KG1 (cell line): ENCODE measurements around the gene SIM2.
"Not testable (repeated sequence)": the region's sequence is repeated elsewhere in the genome, so short reads cannot be mapped to it uniquely, and the experiment has no call there.

Source experiments
- DNase-seq: peaks from one replicate; lab custom pipeline; 2025; lab: John Stamatoyannopoulos, UW

Gene SIM2

DNA sequence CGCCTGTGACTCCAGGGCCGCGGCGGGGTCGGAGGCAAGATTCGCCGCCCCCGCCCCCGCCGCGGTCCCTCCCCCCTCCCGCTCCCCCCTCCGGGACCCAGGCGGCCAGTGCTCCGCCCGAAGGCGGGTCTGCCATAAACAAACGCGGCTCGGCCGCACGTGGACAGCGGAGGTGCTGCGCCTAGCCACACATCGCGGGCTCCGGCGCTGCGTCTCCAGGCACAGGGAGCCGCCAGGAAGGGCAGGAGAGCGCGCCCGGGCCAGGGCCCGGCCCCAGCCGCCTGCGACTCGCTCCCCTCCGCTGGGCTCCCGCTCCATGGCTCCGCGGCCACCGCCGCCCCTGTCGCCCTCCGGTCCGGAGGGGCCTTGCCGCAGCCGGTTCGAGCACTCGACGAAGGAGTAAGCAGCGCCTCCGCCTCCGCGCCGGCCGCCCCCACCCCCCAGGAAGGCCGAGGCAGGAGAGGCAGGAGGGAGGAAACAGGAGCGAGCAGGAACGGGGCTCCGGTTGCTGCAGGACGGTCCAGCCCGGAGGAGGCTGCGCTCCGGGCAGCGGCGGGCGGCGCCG is at the start of gene SIM2:
TSS of gene SIM2 (plus strand) at position 135 of the 565 bp plus-strand sequence. CDS start 632 bp downstream, outside the sequence.
- DNase-seq: no peak

DNA sequence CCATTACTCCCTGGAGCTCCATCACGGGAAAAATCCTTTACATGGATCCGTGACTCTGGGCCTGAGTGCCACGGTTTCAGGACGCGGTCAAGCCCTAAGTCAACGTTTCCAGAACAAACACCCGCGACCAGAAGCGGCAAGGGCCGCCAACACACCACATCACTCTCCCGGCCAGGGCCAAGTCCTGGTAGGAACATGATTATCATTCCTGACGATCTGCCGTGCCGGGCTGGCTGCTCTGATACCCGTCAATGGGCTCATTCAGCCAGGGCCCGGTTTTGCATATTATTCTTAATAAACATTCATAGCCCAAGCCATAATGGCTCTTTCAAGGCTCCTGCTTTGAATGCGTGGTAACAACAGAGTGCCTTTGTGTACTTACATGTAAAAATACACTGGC is 44.6 kb upstream of the SIM2 start:
- DNase-seq: no peak

- no peak for DNase-seq
These were observed 44.1 kb upstream of the SIM2 start for GRCh38 chr21:36654796-36655325.

- no peak for DNase-seq
These were observed 42.8 kb upstream of the SIM2 start for GRCh38 chr21:36656138-36656537.

GRCh38 chr21:36657290-36657689 is 41.6 kb upstream of the SIM2 start:
- DNase-seq: not testable (repeated sequence)

DNA sequence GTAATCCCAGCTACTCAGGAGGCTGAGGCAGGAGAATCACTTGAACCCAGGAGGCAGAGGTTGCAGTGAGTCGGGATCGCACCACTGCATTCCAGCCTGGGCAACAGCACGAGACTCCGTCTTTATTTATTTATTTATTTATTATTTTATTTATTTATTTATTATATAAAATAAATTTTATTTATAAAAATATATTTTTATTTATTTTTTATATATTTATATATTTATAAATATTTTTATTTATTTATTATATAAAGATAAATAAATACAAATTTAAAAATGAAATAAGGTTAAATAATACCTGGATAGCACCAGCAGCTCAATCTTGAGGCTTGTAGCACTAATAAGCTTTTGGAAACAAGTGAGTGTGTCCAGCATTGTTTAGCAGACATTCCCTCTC is 40.9 kb upstream of the SIM2 start:
- DNase-seq: no peak

DNA sequence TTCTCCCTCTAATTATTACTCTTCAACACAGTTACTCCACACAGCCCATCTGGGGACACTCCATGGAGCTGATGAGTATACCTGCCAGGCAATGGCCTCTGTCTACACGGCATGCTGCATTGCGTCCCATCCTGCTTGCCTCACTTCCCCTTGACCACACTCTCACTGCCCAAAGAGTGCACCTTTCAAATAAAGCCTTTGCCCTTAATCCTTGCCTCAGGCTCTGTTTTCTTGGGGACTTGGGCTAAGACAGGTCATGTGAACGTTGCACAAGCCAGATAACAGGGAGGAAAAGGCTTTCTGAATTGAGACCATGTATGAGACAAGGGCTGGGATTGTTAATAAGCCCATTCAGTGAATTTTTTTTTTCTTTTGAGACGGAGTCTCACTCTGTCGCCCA is 40.0 kb upstream of the SIM2 start:
- no peak for DNase-seq

DNA sequence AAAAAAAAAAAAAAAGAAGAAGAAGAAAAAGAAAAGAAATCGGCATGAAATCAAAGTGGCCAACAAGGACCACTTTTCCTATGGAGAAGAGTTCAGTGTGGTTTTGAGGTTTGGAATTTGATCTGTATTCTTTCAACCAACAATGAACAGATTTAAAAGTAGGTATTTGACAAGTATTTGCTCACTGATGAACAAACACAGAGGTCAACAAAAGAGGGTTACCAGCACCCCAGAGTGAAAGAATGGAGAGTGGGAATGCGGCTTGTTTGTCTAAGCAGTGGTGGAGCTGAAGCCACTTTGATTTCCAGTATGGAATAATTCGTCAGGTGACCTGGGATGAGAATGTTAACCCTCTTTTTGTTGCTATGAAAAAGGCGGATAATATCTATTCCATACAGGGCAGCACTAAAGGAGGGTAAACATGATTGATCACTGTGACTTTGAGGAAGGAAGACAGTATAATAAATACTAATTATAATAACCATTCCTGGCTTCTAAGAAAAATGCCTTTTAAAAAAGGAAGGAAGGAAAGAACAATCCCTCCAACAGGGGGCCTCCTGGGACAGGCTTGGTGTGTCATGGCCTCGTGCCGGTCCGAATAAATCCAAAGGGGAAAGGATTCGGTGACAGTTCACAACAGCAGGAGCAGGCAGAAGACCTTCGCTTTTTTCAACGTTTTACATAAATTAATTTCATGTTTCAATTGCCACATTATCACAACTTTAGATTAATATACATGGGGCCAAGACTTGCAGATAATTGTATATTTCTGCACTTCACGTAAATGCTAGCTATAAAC is 37.2 kb upstream of the SIM2 start:
- DNase-seq: no peak

- DNase-seq: no peak
These were observed 35.7 kb upstream of the SIM2 start for GRCh38 chr21:36663033-36663855.

DNA sequence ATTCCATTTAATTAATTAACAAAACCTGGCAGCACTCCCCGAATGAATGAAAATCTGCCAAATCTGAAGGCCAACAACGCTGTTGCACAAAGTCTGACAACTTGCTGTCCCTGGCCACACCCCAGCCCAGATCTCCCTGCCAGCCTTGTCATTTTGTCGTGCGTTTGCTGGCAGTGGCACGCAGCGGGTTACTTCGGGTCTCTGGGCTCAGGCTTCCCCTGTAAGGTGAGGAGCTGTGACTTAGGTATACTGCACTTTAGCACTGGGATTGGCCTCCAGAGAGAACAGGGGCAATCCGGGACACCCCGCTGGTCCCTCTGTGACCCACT is 34.3 kb upstream of the SIM2 start:
- no peak for DNase-seq

GRCh38 chr21:36665806-36666205 is 33.1 kb upstream of the SIM2 start:
- no peak for DNase-seq

DNA sequence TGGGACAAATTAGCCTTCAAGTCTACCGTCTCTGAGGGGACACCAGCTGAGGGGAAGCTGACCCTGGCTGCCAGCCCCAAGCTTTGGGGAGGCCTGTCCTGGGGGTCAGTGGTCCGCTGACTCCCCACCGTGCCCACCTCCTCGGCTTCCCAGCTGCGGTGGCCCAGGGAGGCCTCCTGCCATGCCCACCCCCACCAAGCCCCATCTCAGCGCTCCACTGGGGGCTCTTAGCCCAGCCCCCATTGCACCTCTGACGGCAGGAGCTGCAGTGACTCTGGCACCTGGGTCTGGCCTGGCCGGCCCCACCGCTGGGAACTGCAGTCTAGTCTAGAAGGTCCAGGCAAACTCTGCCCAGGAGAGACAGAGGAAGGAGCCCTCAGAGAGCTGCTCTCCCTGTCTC is 30.2 kb upstream of the SIM2 start:
- no peak for DNase-seq

DNA sequence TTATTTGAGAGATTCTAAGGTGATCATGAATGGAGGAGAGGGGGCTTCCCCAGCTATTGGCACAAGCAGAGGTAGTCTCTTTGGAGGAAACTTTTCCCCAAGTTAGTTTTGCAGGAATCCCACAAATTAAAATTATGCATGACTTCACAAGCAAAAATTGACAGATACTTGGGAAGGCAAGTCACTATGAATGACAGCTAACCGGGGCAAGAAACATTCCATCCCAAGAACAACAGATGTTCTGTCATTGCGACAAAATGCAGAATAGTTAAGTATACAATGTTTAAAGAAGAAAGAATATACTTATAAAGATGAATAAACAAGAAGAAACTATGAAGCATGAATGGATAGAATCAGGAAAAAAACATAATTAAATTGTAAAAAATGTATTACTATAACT is 27.1 kb upstream of the SIM2 start:
- DNase-seq: no peak

DNA sequence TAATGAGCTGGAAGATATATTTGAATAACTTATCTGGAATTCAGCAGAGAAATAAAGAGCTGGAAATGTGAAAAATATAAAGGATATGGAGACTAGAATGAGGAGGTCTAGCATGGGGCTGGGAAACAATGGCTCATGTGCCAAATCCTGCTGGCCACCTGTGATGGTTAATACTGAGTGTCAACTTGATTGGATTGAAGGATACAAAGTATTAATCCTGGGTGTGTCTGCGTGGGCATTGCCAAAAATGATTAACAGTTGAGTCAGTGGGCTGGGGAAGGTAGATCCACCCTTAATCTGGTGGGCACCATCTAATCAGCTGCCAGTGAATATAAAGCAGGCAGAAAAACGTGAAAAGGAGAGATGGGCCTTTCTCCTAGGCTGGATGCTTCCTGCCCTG is 26.6 kb upstream of the SIM2 start:
- DNase-seq: not testable (repeated sequence)

GRCh38 chr21:36672737-36673136 is 26.2 kb upstream of the SIM2 start:
- DNase-seq: no peak

DNA sequence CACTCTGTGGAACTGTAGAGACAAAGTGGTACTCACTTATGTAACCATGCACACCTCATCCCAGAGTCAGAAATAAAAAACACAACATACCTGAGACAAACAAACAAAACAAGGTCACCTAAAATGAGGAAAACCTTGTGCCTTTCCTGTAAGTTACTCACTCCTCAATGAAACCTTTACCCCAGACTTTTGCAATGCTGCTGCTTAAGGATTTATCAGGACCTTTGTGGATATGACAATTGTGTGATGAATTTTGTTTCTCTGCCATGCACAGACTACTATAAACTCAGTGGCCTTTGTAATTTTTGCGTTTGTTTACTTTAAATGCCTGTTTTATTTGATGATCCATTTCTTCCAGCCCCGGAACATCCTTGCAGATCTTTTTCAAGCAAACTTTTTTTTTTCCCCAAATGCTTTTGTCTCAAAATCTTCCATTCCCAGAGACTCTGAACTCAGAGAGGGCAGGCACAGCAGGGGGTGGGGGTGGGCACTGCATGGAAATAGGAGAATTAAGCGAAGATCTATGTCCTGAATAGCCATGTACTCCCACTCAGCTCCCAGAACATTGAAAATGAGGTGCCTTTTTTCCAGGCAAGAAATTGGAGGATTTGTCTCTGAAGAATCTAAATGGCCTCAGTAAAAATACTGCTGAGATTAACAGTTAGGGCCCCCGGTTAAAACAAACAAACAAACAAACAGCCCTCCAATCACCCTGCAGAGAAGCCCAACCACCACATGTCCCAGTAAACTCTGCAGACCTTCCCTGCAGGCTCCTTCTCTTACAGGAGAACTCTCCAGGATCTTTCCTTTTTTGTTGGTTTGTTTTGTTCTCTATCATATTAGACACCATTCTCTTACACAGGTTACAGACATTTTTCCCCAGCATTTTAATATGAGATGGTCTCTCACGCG is 22.6 kb upstream of the SIM2 start:
- DNase-seq: no peak

- no peak for DNase-seq
These were observed 21.5 kb upstream of the SIM2 start for GRCh38 chr21:36677443-36677842.

DNA sequence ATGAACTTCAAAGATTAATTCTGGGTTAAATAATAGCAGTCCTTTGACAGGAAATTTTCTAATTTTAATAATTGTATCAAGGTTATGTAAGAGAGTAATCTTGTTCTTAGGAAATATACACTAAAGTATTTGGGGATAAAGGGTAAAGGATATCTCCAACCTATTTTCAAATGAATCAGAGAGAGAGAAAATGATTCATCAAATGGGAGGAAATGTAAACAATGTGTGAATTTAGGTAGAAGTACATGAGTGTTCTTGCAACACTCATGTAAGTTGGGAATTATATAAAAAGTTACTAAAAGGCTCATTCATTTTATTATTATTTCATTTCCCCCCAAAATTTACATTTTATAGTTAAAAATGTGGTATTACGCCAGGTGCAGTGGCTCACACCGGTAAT is 20.4 kb upstream of the SIM2 start:
- DNase-seq: no peak

GRCh38 chr21:36681117-36681631 is 17.7 kb upstream of the SIM2 start:
- no peak for DNase-seq

DNA sequence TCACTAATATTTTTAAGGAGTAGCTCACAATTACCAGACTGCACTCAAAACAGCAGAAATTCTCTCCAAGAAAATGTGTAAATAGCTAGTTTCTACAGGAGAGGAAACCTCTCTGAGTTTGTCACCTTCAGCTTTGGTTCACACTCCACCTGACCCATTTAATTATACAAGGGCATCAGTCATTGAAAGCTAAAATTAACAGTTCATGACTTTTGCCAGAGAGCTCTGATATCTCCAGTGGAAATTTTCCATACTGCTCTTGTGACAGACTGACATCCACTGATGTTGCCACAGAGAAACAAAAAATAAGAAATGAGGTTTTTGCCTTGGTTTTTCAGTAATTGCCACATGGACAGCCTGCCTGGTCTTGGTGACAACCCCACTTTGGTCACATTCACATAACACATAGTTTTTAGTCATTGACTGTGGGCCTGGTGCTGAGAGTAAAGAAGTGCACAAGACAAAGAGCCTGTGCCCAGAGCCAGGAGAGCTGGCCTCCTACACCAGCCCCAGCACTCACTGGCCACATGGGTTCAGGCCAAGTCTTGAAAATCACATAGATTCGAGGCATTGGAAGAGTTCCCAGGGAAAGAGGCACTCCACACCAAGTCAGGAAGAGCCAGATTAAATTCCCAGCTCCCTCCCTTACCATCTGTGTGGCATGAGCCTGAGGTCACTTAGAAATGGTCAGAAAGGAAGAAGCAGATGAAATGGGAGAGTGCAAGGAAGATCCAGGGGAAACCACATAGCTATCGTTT is 13.8 kb upstream of the SIM2 start:
- no peak for DNase-seq

- DNase-seq: no peak
These were observed 12.0 kb upstream of the SIM2 start for GRCh38 chr21:36686955-36687354.
